Aorta (tissue), 5 donors: ENCODE data around the gene SRPRA. TPM values are rescaled to one million over a fixed set of nuclear protein-coding genes. Genes with fewer than 3 reads are reported as not detected.
A peak's percentile ranks its signal among the peaks of the same experiment; 100 is the strongest.

Source experiments
- ATAC-seq: fragments of 200-7000 bp; cut with Tn5 transposase; one replicate; pipeline ENCODE4 v1.9.1; 2022; ENCODE audit warnings: moderate library complexity; ENCODE audit not compliant: low FRiP score
- DNase-seq, 2 donors: peaks; one replicate each; pipeline ENCODE4 v3.0.0-alpha.2; 2020
- H3K27ac ChIP-seq, 2 donors: one replicate each; pipeline ENCODE4 v1.5.1; 2013; ENCODE audit warnings: low read length in 2 of 2, mild to moderate bottlenecking in 2 of 2, moderate library complexity in 2 of 2, control low read depth in 1 of 2, inconsistent platforms in 1 of 2, low read depth in 1 of 2
- H3K27me3 ChIP-seq, 2 donors: one replicate each; pipeline ENCODE4 v1.6.1; 2013; ENCODE audit warnings: control low read depth in 1 of 2, low read length in 1 of 2, mild to moderate bottlenecking in 1 of 2, moderate library complexity in 1 of 2; ENCODE audit not compliant: insufficient read depth in 2 of 2, control insufficient read depth in 1 of 2
- H3K36me3 ChIP-seq, 2 donors: one replicate each; pipeline ENCODE4 v1.6.1; 2013; ENCODE audit warnings: control low read depth in 1 of 2, low read length in 1 of 2, mild to moderate bottlenecking in 1 of 2; ENCODE audit not compliant: insufficient read depth in 2 of 2, control insufficient read depth in 1 of 2
- H3K4me1 ChIP-seq, 2 donors: one replicate each; pipeline ENCODE4 v1.6.1; 2013; ENCODE audit warnings: low read length in 2 of 2, control low read depth in 1 of 2, mild to moderate bottlenecking in 1 of 2, moderate library complexity in 1 of 2; ENCODE audit not compliant: insufficient read depth in 2 of 2, control insufficient read depth in 1 of 2
- H3K4me3 ChIP-seq, 2 donors: one replicate each; pipeline ENCODE4 v1.5.1; 2013; ENCODE audit warnings: low read length in 2 of 2, control low read depth in 1 of 2, mild to moderate bottlenecking in 1 of 2
- H3K9me3 ChIP-seq: one replicate; pipeline ENCODE4 v1.6.1; 2013; ENCODE audit warnings: mild to moderate bottlenecking, low read length; ENCODE audit not compliant: control insufficient read depth
- WGBS, 2 donors: extraction: QIAGEN DNeasy Blood & Tissue Kit; methylation state at CpG; one replicate each; pipeline ENCODE4 v1.1.7; 2013; 5-methylcytosine and 5-hydroxymethylcytosine counted together
- intact Hi-C, 2 donors: fragments of 100-400 bp; cut with DNase I; formaldehyde crosslinking; loops; one replicate each; pipeline versions ENCODE4 v1.14.2 to v1.15.0; 2022
- long read RNA-seq, 2 donors: library from polyadenylated mRNA; unstranded; transcript quantifications; one replicate each; pipeline ENCODE4 v2.0.0, GENCODE V29; 2020 to 2021
- polyA plus RNA-seq, 2 donors: library from polyadenylated mRNA; stranded (reverse); fragments of 200-250 nt; gene quantifications; one replicate each; pipeline ENCODE4 v1.2.3, GENCODE V29; 2013
- total RNA-seq, 2 donors: library from RNA; stranded (reverse); fragmentation: NEBNext Ultra II Directional; extraction: Animal tissue kit (Norgen Biotek cat#: 25700); gene quantifications; one replicate each; pipeline ENCODE4 v1.2.1, GENCODE V29; 2021
- donor health status: healthy with polysubstance abuse.
- donor health status: Bipolar disorder and iron deficiency.
- donor health status: DM: no; HTN: no; CAD: no.
- donor health status: DM: no; HTN: no; CAD: no.
- donor health status: DM: yes; HTN: yes; CAD: no.

SRPRA gene, protein sequence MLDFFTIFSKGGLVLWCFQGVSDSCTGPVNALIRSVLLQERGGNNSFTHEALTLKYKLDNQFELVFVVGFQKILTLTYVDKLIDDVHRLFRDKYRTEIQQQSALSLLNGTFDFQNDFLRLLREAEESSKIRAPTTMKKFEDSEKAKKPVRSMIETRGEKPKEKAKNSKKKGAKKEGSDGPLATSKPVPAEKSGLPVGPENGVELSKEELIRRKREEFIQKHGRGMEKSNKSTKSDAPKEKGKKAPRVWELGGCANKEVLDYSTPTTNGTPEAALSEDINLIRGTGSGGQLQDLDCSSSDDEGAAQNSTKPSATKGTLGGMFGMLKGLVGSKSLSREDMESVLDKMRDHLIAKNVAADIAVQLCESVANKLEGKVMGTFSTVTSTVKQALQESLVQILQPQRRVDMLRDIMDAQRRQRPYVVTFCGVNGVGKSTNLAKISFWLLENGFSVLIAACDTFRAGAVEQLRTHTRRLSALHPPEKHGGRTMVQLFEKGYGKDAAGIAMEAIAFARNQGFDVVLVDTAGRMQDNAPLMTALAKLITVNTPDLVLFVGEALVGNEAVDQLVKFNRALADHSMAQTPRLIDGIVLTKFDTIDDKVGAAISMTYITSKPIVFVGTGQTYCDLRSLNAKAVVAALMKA
- total RNA-seq, result 100 to 1,000 TPM; 103 to 104 TPM
- polyA plus RNA-seq, result 10 to 100 TPM; 29.4 to 74.7 TPM
- long read RNA-seq, donor 1, transcript SRPRA-201 (14 exons, 3,069 nt), result major isoform, 97 of 127 reads
- long read RNA-seq, donor 1, partial matches to known transcripts, result 21 of 127 reads
- long read RNA-seq, donor 1, other reads (novel, unspliced or antisense), result 9 of 127 reads
- long read RNA-seq, donor 2, transcript SRPRA-201 (14 exons, 3,069 nt), result major isoform, 24 of 42 reads
- long read RNA-seq, donor 2, partial matches to known transcripts, result 7 of 42 reads
- long read RNA-seq, donor 2, other reads (novel, unspliced or antisense), result 11 of 42 reads

DNA sequence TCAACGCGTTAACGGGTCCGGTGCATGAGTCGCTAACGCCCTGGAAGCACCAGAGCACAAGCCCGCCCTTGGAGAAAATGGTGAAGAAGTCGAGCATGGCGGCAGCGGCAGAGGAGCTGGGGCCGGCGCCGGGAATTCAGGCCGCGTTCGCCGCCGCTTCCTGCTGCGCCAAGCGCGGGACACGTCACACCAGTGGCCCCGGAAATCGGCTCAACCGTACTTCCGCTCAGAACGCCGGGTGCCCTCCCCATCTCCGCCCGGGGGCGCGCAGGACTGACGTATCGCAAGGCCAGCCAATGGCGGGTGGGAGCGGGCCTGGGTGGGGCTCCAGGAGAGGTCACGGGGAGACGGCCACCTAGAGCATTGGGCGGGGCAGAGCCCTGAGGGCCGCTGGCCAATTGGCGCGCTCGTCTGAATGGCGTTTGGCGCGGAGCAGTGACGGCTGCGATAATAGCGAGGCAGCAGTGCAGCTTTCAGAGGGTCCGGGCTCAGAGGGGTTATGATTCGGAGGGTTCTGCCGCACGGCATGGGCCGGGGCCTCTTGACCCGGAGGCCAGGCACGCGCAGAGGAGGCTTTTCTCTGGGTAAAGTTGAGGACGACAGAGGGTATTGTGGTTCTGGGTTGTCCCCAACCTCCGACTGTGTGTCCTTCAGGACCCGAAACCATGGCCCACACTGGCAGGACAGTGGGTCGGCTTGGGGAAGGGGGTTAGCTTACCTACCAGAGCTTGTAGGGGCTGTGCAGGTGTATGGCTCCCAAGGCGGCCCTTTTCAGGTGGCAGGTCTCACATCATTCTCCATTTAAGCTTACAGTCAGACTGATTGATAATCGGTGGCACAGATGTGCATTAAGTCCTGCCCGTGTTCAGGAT lies at the start of gene SRPRA, which contains the start of gene FOXRED1:
Gene SRPRA (minus strand): TSS at position 188 of the 872 bp plus-strand sequence. CDS start 91 bp downstream, at position 97.
Gene FOXRED1 (plus strand): TSS at position 447 of the 872 bp plus-strand sequence. CDS start 53 bp downstream, at position 500.
- peak within 1 kb of the TSS; percentile 86 to 93 for H3K4me3 ChIP-seq
- ATAC-seq (peak; percentile 100), DNase-seq (peak; percentile 100)
- H3K36me3 ChIP-seq, result peaks cover 0 to 12% of the 10 kb centered on the region in 2 donors
- H3K4me1 ChIP-seq, result peaks cover 0 to 5% of the 10 kb centered on the region in 2 donors
- no peaks in the 10 kb centered on the region for H3K27me3 ChIP-seq
- intact Hi-C loops, result loop anchor here in 1 of 2 donors (2.0 to 5.0 kb wide), 2 partner anchors 14 to 57 kb away; partner anchors contain the start of genes FAM118B, RPUSD4 and TIRAP
- H3K27ac ChIP-seq, result peak within 1 kb of the TSS in 1 of 2 donors; percentile 77
- WGBS, 2 donors, result 1% methylated on average over 62 to 64 of the region's 64 CpGs
- H3K9me3 ChIP-seq, result no peaks in the 10 kb centered on the region

DNA sequence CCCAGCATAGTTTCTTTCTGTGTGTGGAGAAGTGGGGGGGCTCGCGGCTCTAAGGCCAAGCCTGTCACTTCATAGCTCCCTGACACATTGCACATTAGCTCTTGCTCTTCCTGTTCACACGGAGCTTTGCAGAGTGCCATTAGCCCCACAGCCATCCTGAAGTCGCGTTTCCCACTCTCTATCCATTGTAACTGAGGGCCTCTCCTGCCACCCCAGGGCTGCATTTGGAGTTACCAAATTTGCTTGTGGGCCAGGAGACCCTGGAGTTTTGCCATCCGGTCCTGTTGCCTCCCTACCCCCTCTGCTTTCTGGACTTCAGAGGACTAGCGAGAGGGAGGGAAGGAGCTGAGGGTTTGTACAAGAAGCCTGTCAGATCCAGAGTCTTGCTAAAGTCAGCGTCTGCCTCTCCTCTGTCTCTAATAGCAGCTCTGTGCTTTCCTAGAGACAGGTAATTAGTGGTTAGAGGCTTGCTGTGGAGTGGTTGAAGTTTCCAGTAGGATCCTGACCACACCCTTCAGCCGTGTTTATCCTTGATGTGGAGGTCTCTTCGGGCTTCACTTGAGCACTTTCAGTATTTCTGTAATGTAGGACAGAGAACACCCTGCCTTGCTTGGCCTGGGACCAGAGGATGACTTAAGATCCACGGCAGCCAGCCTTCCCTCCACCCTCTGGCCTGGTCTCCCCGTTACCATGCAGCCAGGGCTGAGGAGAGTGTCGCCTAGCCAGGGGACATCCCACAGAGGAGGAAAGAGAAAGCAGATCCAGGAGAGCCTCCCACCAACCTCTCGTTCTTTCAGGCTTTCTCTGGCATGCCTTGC lies 49.3 kb upstream of the SRPRA start:
- peak; percentile 86 to 88 for DNase-seq
- Histone ChIP-seq H3K36me3 (no peaks in the 10 kb centered on the region), H3K9me3 (no peaks in the 10 kb centered on the region), H3K27me3 (no peaks in the 10 kb centered on the region), H3K27ac (peak overlapping the region; percentile 23 to 73), H3K4me3 (no peak overlapping the region), H3K4me1 (no peaks in the 10 kb centered on the region)
- intact Hi-C loops, result loop anchor here in 1 of 2 donors (10.0 kb wide), 1 partner anchor 97 kb away; no protein-coding TSS in a partner anchor
- ATAC-seq, result peak; percentile 95
- WGBS, 2 donors, result 2 to 6% methylated on average over 14 of the region's 14 CpGs

DNA sequence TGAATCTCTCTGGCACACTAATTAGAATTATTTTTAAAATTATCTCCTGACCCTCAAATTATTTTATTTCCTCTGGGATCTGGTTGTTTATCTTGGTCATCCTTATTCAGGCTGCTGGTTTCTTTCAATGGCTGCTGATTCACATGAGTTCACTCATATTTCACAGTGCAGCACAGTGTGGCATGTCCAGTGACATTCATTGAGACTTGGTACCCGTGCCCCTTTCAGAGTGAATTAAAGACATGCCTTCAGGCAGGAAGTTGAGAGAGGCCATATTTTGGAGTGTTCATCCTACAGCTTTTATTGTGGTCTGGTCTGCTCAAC lies 48.7 kb upstream of the SRPRA start:
- H3K4me3 ChIP-seq, result no peak overlapping the region
- DNase-seq, result no peak
- H3K4me1 ChIP-seq, result no peaks in the 10 kb centered on the region
- H3K36me3 ChIP-seq, result no peaks in the 10 kb centered on the region
- no peak for ATAC-seq
- H3K27me3 ChIP-seq, result no peaks in the 10 kb centered on the region
- 9 to 14% methylated on average over 1 of the region's 1 CpG for WGBS, 2 donors
- intact Hi-C loops, result loop anchor here in 1 of 2 donors (10.0 kb wide), 1 partner anchor 97 kb away; no protein-coding TSS in a partner anchor
- H3K9me3 ChIP-seq, result no peaks in the 10 kb centered on the region
- H3K27ac ChIP-seq, result peak overlapping the region; percentile 23 to 73

DNA sequence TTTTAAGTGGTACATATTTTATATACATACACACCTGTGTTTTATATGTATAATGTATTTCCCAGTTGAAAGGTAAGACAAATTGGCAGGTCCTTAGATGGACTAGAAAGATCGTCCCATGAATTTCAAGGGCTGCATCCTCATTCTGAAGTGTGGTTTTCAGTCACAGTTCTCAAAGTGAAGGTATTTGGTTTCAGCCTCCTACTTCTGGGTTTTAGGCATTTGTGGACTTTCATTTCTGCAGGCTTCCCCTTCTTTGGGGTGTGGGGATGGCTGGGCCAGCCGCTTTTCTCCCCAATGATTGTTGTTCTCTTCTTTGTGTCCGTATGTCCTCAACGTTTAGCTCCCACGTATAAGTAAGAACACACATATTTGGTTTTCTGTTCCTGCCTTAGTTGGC lies 45.1 kb upstream of the SRPRA start:
- no peaks in the 10 kb centered on the region for H3K27me3 ChIP-seq
- intact Hi-C loops, result loop anchor here in 1 of 2 donors (5.0 to 10.0 kb wide), 2 partner anchors 33 to 101 kb away; no protein-coding TSS in a partner anchor
- ATAC-seq, result no peak
- H3K4me3 ChIP-seq, result no peak overlapping the region
- peak in 1 of 2 donors; percentile 14 for DNase-seq
- no peak overlapping the region for H3K27ac ChIP-seq
- H3K4me1 ChIP-seq, result no peaks in the 10 kb centered on the region
- H3K36me3 ChIP-seq, result no peaks in the 10 kb centered on the region
- WGBS, 2 donors, result 94 to 96% methylated on average over 5 of the region's 5 CpGs
- no peaks in the 10 kb centered on the region for H3K9me3 ChIP-seq

DNA sequence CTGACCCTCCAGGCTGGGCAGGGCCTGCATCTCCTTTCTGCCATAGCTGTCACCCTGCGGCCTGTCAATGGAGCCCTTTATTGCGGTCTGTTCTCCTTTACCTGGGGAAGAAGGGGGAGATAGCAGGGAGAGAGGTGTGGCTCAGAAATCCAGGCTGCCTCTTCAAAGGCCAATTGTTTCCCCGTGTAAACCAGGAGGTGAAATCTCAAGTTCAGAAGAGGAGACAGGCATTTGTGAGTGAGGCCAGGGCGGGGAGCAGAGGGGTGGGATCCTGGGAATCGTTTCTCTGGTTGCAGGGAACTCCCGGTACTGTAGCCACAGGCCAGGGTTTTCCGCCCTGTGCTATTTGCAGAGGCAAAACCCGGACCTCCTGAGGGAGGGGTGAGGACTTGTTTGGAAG lies 44.3 kb upstream of the SRPRA start:
- intact Hi-C loops, result loop anchor here in 1 of 2 donors (5.0 to 10.0 kb wide), 2 partner anchors 34 to 102 kb away; no protein-coding TSS in a partner anchor
- peak in 1 of 2 donors; percentile 35 for DNase-seq

DNA sequence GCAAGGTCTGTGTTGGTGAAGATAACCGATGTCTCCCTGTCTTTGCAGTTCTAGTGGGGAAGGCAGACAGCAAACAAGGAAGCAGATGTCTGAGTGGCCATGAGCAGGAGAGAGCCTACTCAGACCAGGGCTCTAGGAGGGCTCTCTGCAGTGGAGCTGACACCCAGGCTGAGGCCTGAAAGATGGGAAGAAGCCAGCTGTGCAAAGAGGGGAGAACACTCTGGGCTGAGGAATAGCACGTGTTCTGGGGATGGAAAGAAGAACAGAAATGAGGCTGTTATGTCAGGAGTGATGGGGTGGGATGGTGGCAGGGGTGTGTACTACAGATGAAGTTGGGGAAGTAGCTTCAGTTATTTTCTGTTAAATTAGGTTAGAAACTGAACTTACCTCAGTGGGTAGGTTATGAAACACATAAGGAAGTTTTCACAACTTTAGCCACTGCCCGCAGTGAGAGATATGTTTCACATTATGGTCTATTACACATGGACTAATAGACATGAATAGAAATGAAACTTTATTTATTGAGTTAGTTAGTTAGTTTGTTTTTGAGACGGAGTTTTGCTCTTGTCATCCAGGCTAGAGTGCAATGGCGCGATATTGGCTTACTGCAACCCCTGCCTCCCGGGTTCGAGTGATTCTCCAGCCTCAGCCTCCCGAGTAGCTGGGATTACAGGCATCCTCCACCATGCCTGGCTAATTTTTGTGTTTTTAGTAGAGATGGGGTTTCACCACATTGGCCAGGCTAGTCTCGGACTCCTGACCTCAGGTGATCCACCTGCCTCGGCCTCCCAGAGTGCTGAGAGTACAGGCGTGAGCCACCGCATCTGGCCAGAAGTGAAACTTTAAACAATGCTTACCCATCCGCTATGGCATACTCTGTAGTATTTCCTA lies 43.0 kb upstream of the SRPRA start:
- Histone ChIP-seq H3K4me3 (no peak overlapping the region), H3K36me3 (no peaks in the 10 kb centered on the region), H3K27me3 (no peaks in the 10 kb centered on the region), H3K9me3 (no peaks in the 10 kb centered on the region), H3K27ac (no peak overlapping the region), H3K4me1 (no peaks in the 10 kb centered on the region)
- 93 to 96% methylated on average over 14 of the region's 14 CpGs for WGBS, 2 donors
- DNase-seq (peak in 1 of 2 donors; percentile 38), ATAC-seq (no peak)
- intact Hi-C loops, result loop anchor here in 1 of 2 donors (2.0 to 10.0 kb wide), 3 partner anchors 36 to 169 kb away; no protein-coding TSS in a partner anchor

More for the DNA sequence above, 44.3 kb upstream of the SRPRA start:
- Histone ChIP-seq H3K4me3 (no peak overlapping the region), H3K4me1 (no peaks in the 10 kb centered on the region), H3K27me3 (no peaks in the 10 kb centered on the region), H3K9me3 (no peaks in the 10 kb centered on the region), H3K27ac (no peak overlapping the region), H3K36me3 (no peaks in the 10 kb centered on the region)
- WGBS, 2 donors, result 83% methylated on average over 8 of the region's 8 CpGs
- ATAC-seq, result no peak

DNA sequence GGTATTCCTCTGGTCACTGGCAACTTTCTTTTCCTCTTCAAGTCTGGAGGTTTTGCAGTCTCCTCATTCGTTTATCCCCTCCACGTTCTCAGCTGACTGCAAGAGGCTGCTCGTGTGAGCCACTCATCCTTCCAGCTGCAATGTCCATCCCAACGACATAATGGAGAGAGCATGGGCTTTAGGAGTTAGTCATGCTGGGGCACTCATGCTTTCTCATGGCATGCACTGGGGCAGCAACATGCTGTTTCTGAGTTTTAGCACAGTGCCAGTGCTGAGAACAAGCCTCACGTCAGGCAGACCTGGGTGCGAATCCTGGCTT lies 42.3 kb upstream of the SRPRA start:
- Histone ChIP-seq H3K36me3 (no peaks in the 10 kb centered on the region), H3K27ac (no peak overlapping the region), H3K4me1 (no peaks in the 10 kb centered on the region), H3K4me3 (no peak overlapping the region), H3K9me3 (no peaks in the 10 kb centered on the region), H3K27me3 (no peaks in the 10 kb centered on the region)
- 51 to 58% methylated on average over 6 of the region's 6 CpGs for WGBS, 2 donors
- intact Hi-C loops, result loop anchor here (1.0 to 10.0 kb wide), 4 partner anchors 36 to 170 kb away; no protein-coding TSS in a partner anchor
- DNase-seq (peak in 1 of 2 donors; percentile 17), ATAC-seq (no peak)
